Esophagus squamous epithelium (tissue), 4 donors: ENCODE data around the gene OBSL1.

Experiments used
- POLR2A ChIP-seq, 4 donors: fragments of 450-650 bp; IDR thresholded peaks; one replicate each; pipeline ENCODE4 v1.6.1; 2017; ENCODE audit warnings: antibody characterized with exemption in 4 of 4, mild to moderate bottlenecking in 4 of 4, moderate library complexity in 3 of 4
- TF ChIP-seq, protein P1 (sequence below), 6 experiments: fragments of 450-650 bp in 4 of 6; fragments of 200-600 bp in 2 of 6; sonication (generic) in 2 of 6; IDR thresholded peaks; one replicate each; pipeline ENCODE4 v1.5.1; 2016 to 2019; ENCODE audit warnings: antibody characterized with exemption in 6 of 6, mild to moderate bottlenecking in 4 of 6, moderate library complexity in 4 of 6

DNA sequence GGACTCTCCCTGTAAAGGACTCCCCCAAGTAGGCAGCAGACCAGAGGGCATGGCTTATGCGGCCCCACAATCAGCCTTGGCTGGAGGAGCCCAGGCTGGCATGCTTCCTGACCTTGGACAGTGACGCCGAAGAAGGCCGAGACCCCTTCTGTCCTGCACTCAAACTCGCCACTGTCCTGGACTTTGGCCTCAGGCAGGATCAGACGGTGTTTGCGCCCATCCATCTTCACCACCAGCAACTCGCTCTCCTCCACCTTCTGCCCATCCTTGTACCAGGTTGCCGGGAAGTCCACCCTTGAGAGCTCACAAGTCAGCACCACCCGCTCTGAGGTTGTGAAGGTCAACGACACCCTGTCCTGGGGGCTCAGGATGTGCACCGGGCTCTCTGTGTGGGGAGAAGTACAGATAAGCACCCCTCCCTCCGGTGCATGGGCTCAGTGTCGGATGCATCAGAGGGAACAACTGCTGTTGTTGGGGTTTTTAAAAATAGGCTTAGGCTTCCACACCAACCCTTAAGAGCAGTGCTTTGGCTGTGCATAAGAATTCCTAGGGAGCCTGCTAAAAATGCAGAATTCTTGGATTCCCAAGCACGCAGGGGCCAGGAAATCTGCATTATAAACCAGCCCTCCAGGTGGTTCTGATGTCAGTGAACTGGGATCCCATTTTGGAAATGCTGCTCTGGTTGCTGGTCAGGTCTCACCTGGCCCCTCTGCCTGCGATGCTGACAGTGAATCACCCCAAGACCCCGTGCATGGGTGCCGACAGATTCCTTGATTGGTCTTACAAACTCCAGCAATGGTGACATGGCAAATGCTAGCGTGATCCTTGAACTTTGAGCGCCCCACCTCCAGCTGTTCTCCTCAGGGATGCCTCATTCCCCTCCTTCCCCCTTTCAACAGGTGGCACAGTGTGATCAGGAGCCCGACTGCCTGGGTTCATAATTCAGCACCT is 5.9 kb downstream of the OBSL1 start:
- TF ChIP-seq, protein P1, sequence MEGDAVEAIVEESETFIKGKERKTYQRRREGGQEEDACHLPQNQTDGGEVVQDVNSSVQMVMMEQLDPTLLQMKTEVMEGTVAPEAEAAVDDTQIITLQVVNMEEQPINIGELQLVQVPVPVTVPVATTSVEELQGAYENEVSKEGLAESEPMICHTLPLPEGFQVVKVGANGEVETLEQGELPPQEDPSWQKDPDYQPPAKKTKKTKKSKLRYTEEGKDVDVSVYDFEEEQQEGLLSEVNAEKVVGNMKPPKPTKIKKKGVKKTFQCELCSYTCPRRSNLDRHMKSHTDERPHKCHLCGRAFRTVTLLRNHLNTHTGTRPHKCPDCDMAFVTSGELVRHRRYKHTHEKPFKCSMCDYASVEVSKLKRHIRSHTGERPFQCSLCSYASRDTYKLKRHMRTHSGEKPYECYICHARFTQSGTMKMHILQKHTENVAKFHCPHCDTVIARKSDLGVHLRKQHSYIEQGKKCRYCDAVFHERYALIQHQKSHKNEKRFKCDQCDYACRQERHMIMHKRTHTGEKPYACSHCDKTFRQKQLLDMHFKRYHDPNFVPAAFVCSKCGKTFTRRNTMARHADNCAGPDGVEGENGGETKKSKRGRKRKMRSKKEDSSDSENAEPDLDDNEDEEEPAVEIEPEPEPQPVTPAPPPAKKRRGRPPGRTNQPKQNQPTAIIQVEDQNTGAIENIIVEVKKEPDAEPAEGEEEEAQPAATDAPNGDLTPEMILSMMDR (IDR thresholded peaks at IDR 0.05) = no peak
- TF ChIP-seq POLR2A (IDR thresholded peaks at IDR 0.05) = no peak
